Activated CD8-positive, alpha-beta memory T cell treated with anti-CD3 and anti-CD28 coated beads, Interleukin-2, amount 50 U/mL, for 1 hour (primary cell): ENCODE results near the gene ULK3.

Source experiments
- DNase-seq: peaks from one replicate; pipeline ENCODE4 v3.0.0-alpha.2; 2020; ENCODE audit errors: extremely low read depth

ULK3 gene

GRCh38 chr15:74840851-74841775 lies 1.8 kb downstream of the ULK3 start:
- no peak for DNase-seq

DNA sequence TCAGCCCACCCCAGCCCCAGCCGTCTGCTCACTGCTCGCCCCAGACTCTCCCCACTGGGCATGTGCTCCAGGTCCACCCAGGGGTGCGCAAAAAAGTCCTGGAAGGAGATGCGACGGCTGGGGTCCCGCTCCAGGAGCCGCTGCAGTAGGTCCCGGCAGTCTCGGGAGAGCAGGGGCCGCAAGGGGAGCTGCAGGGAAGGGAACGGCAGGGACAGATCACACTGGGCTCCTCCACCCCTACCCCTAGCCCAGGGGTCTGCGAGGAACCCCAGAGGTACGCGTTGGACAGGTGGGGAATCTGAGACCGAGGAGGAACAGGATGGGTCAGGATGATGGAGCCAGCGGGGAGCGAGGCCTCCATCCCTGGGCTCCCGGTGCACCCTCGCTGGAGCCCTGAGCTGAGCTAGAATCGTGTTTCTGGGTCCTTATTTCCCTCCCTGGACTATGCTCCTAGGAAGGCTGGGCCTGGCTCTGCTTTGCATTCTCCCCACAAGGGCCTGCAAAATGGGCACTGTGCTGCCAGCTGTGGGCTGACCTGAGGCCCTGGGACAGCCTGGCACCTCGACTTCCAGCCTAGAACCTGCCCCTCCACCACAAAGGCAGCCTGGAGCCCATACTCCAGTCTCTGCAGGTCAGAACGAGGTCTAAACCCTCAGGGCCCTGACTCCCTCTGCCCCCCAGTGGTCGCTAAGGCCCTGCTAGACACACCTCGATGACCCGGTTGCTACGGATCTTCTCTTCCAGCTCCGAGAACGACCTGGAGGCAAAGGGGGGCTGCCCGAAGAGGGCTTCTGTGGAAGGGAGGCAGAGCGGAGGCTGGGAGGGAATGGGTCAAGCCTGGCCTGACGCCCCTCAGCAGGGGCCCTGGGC lies 3.2 kb downstream of the ULK3 start:
- no peak for DNase-seq

DNA sequence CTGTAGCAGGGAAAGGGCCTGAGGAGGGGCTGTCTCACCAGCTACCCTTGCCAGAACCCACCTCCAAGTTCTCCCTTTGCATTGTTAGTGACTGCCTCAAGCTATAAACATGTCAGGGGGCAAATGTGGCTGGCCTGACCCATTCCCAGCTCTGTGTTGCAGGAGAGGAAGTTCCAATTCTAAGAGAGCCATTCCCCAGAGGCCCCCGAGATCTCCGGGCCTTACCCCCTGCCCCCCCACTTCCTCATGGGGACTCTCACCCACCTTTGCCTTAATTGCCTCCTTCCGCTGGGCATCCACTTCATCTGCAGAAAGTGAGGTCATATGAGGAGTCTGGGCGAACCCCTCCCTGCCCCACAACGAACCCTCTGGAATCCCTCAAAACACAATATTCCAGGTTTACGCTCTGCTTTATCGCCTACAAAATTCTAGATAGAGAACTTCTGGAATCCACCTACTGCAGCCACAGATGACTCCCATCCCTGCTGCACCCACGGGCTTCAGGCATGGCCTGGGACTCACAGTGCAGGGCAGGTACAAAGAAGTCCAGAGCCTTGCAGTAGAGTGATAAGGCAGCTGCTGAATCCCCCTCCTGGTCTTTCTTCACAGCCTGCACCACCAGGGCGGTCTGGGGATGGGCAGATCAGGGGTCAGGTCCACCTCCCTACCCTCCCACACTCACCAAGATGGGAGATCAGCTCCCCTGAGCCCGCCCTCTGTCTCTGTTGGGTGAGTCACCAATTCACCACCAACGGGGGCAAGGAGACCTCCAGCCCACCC lies 4.0 kb downstream of the ULK3 start:
- DNase-seq, result no peak

- no peak for DNase-seq
Observed at GRCh38 chr15:74838137-74838516, 4.8 kb downstream of the ULK3 start.

DNA sequence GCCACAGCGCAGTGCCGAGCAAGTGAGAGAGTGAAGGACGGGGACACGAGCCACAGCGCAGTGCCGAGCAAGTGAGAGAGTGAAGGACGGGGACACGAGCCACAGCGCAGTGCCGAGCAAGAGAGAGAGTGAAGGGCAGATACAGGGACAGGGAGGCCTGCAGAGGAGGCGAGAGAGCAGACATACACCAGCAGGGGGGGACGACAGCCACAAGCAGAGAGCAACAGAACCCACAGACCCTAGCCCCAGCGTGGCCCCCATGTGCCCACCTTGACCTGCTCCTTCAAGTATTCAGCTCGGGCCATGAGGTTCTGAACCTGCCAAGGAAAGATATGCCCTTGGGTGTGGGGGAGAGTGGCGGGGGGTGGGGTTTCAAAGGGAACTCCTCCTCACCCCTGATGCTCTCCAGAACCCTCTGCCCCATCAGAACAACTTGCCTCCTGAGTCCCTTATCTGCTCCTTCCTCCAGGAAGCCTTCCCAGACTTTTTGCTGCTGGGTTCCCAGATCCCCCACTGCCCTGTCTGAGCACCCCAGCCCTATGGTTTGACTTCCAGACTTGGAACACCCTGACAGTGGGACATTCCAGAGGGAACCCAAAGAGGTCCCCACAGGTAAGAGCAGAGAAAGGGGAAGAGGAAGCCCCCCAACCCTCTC lies 5.3 kb downstream of the ULK3 start:
- no peak for DNase-seq

DNA sequence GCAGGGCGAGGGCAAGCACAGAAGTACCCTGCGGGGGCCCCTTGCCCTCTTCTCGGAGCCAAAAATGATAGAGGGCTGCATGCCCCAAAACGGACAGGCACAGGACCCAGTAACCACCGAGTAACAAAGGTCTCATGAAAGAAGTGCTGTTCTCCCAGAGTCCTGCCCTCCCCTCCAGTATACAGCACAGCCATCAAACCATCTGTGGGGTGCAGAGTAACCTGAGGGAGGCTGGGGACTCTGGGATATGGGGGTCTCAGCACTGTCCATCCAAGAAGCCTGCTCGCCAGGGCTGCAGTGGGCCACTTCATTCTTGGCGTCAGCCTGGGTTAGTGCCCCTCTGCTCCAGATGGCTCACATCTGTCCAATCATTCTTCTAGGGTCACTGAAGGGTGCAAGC lies 6.1 kb downstream of the ULK3 start:
- no peak for DNase-seq

DNA sequence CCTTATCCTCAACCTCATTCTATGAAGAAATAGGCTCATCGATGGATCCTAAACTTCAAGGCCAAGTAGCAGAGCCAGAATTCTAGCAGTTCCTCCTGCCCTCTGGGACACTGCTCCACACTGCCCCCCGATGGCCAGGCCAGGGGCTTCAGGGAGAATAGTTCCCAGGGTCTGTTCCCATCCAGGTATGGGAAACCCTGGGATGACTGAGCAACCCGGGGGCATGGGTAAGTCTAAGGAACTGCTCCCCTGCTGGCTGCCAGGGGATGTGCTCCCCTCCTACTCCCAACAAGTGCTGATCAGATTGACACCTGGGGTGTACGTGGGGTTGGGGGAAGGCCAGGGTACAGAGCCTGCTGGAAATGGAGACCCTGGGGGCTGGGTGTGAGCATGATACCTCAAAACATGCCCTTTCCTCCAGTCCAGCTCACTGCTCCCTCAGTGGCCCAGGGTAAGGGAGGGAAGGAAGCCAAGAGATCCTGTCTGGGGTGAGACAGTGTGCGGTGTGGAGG lies 7.6 kb downstream of the ULK3 start:
- no peak for DNase-seq

- no peak for DNase-seq
Observed at GRCh38 chr15:74833376-74834107, 9.4 kb downstream of the ULK3 start.

DNA sequence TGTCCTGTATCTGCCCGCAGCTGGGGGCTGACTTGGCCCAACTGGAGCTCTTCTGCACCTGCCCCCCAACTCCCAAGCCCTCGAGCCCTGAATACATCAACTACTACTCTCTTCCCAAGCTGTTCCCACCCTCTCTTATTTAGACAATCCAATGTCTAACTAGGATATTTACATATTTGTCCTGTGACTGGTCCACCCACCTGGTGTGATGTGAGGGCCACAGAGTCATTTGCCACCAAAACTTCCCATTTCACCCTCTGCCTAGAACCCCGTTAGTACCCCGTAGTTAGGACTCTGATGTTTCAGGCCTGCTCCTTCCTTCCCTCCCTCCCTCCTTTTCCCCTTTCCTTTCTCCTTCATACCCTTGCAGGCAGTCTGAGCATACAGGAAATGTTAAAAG lies 10.1 kb downstream of the ULK3 start:
- DNase-seq, result no peak

DNA sequence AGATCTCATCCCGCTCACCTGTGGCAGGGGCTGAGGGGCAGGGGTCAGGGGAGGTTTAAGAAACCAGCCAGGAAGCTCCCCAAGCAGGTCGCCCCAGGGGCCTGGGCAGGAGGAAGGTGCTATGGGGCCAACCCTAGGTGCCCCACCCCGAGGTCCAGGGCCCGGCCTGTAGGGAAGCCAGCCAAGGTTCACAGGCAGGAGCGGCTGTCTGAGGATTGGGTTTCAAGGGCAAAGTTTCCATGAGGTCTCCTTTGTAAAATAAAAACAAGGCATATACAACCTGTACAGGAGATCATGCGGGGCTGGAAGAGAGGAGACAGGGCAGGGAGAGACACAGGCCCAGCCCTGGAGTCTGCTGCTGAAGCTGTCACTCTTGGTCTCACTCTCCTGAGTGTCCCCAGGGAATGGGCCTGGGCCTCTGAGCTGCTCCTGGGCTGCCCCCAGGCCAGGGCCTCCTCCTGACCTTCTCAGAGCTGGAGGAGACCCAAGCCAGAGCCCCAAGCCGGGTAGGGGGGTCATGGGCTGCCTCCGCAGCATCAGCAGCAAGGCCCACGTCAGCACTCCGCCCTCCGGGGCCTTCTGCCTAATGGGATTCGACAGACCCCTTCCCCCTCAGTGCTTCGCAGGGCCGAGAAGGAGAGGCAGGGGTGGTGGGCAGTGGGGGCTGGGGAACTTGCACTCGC lies 11.0 kb downstream of the ULK3 start:
- DNase-seq, result no peak

GRCh38 chr15:74830868-74831267 lies 12.1 kb downstream of the ULK3 start:
- DNase-seq, result no peak

DNA sequence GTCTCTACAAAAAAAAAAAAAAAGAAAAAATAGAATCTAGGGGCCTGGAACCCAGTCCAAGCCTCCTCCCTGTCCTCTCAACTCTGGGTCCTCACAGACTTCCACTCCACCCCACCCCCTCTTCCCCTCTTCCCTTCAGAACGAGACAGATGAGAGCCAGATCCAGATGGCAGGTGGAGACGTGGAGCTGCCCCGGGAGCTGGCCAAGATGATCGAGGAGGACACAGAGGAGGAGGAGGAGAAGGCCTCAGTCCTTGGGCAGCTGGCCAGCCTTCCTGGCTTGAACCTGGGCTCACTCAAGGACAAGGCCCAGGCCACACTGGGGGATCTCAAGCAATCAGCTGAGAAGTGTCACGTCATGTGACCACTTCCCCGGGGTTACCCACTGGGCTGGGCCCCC lies 13.0 kb downstream of the ULK3 start:
- DNase-seq, result no peak

DNA sequence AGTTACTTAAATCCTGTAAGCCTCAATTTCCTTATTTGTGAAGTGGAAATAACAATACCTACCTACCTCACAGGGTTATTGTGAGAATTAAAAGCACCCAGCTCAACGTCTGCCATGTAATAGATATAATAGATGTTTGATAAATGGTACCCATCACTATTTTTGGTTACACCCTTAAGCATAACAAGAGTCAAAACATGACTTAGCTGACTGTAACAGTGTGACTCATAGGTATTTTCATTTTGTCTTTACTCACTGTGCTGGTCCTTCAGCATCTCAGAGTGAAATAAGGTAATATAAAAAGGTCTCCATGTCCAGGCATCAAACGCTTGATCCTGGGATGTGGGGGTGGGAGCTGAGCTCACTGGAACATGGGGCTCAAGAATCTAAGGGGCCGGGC lies 13.5 kb downstream of the ULK3 start:
- no peak for DNase-seq

DNA sequence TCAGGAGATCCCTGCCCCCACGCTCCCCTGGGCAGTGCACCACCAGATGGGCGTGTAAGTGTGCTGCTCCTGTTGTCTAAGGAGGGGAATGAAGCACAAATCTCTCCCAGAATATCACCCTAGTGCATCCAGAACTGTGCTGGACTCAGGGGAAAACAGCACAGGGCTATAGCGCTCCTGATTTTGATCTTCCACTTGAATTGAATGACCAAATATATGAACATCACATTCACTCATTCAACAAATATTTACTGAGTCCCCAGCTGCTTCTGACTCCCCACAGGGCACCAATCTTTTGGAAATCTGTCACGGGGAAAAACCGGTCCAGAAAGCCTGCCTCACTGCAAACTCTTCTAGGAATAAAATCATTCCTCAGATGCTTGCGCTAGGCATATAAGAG lies 14.1 kb downstream of the ULK3 start:
- DNase-seq, result no peak

DNA sequence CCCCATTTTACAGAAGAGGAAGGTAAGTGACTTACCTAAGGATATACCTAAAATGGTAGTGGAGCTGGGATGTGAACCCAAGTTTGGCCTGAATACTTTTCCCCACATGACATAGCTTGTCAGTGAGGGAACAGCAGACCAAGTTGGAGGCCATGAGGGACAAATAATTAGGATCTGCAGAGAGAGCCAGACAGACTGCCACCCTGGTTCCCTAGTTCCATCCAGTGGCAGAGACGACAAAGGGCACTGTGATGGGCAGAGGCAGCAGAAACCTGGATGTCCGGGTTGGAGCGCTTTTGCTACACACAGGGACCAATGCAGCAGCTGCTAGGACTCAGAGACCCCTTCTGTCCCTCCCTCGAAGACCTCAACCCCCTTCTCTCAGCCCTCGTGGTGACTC lies 15.3 kb downstream of the ULK3 start:
- DNase-seq, result no peak

DNA sequence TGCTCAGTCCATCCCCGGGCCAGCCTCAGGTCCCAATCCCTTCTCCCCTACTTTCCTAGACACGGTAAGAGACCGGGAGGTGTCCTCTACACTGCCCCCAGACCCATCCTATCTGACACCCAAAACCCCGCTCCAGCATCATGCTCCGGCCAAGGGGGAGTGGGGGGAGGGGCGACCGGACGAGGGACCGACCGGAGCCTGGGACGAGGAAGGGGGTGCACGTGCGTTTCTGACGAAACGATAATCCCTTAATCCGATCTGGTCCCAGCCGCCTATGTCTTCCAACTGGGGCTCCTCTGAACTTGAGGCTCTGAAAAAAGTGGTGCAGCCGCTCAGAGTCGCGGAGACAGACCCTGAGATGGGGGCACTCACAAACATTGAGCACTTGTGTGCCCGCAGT lies 16.0 kb downstream of the ULK3 start:
- no peak for DNase-seq

GRCh38 chr15:74826364-74826819 lies 16.6 kb downstream of the ULK3 start, which contains the start of gene CPLX3:
Gene CPLX3 (plus strand): TSS chr15:74826627. CDS start chr15:74826704, 77 bp downstream.
- DNase-seq, result no peak

GRCh38 chr15:74825866-74826265 lies 17.1 kb downstream of the ULK3 start:
- no peak for DNase-seq

DNA sequence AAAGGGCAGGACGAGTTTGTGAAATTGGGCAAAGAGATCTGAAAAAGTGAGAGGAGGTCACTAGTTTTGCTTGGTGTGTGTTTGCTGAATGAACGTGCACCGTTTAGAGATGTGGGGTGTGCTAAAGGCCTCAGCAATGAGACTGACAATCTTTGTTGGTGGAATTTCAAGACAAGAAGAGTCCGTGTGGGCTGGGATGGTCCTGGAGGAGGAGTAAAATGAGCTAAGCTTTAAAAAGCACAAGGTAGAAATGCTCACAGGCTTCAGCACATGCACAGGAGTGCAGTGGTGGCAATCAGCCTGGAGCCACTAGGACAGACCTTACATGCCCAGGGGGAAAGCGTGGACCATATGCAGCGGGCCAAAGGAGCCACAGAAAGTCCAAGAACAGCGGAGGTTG lies 18.0 kb downstream of the ULK3 start:
- DNase-seq, result no peak

DNA sequence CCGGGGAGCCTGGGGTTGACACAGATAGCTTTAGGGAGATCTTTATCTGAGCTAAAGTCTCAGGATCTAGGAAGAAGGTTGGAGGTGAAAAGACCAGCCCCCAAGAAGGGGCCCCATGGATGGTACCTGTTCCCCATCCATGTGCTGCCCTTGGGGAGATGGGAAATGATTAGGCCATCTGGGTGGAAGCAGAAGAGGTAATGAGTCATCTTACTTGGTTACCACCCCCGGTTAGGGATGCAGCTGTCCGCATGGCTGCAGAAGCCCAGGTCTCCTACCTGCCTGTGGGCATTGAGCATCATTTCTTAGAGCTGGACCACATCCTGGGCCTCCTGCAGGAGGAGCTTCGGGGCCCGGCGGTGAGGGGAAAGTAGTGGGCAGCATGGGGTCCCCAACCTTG lies 19.6 kb downstream of the ULK3 start:
- DNase-seq, result no peak
